ENCODE data around the gene ADAP2. TPM values are rescaled to one million over a fixed set of nuclear protein-coding genes. Genes with fewer than 3 reads are reported as not detected.
"Not testable (repeated sequence)": the region's sequence is repeated elsewhere in the genome, so short reads cannot be mapped to it uniquely, and the experiment has no call there.

Gene ADAP2
- total and polyA plus RNA-seq, 2 donors (not counting 1 experiment from before 2014, with no cell fraction given) = 3.8 to 4.3 TPM

DNA sequence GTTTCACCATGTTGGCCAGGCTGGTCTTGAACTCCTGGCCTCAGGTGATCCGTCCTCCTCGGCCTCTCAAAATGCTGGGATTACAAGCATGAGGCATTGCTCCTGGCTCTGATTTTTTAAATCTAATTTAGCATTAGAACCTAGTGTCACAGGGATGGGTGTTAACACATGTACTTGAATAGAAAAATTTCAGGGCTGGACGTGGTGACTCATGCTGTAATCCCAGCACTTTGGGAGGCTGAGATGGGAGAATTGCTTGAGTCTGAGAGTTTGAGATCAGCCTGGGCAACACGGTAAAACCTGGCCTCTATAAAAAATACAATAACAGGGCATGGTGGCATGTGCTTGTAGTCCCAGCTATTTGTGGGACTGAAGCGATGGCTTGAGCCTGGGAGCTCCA is 43.1 kb downstream of the ADAP2 start:
- TF ChIP-seq EZH2 (IDR thresholded peaks at IDR 0.05; ENCODE audit: low read length, missing control alignments) = no peak
- TF ChIP-seq, protein P1, sequence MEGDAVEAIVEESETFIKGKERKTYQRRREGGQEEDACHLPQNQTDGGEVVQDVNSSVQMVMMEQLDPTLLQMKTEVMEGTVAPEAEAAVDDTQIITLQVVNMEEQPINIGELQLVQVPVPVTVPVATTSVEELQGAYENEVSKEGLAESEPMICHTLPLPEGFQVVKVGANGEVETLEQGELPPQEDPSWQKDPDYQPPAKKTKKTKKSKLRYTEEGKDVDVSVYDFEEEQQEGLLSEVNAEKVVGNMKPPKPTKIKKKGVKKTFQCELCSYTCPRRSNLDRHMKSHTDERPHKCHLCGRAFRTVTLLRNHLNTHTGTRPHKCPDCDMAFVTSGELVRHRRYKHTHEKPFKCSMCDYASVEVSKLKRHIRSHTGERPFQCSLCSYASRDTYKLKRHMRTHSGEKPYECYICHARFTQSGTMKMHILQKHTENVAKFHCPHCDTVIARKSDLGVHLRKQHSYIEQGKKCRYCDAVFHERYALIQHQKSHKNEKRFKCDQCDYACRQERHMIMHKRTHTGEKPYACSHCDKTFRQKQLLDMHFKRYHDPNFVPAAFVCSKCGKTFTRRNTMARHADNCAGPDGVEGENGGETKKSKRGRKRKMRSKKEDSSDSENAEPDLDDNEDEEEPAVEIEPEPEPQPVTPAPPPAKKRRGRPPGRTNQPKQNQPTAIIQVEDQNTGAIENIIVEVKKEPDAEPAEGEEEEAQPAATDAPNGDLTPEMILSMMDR (conservative IDR thresholded peaks at IDR 0.05 in 1 of 2, IDR thresholded peaks at IDR 0.05 in 1 of 2; ENCODE audit: low read depth in 1 of 2, low read length in 2 of 2) = no peak
- no peaks in the 10 kb centered on the region for H3K9me3 ChIP-seq (ENCODE audit: control insufficient read depth, insufficient read depth, low read depth, low read length)
- H3K27ac ChIP-seq (ENCODE audit: insufficient read depth, low read length) = no peak overlapping the region
- H3K36me3 ChIP-seq (ENCODE audit: control insufficient read depth, insufficient read depth, low read length) = no peaks in the 10 kb centered on the region
- H3K9ac ChIP-seq (ENCODE audit: insufficient read depth, low read length) = no peak overlapping the region
- H2AFZ ChIP-seq (ENCODE audit: low read length) = no peak overlapping the region
- peak in 1 of 2 donors; percentile 18 for DNase-seq (ENCODE audit: low read depth in 2 of 2)
- H3K4me2 ChIP-seq (ENCODE audit: extremely low read depth, insufficient read depth, low read length) = no peak overlapping the region
- H3K4me3 ChIP-seq (replicated peaks in 1 of 4; ENCODE audit: control extremely low read depth in 1 of 4, insufficient read depth in 1 of 4, low read depth in 3 of 4, low read length in 4 of 4) = no peak overlapping the region
- no peaks in the 10 kb centered on the region for H3K79me2 ChIP-seq (ENCODE audit: control insufficient read depth, insufficient read depth, low read length)
- no peaks in the 10 kb centered on the region for H3K27me3 ChIP-seq (ENCODE audit: control insufficient read depth, insufficient read depth, low read length)
- no peaks in the 10 kb centered on the region for H4K20me1 ChIP-seq (ENCODE audit: control insufficient read depth, extremely low read depth, insufficient read depth, low read length)
- no peaks in the 10 kb centered on the region for H3K4me1 ChIP-seq (ENCODE audit: control insufficient read depth, extremely low read depth, insufficient read depth, low read length)

DNA sequence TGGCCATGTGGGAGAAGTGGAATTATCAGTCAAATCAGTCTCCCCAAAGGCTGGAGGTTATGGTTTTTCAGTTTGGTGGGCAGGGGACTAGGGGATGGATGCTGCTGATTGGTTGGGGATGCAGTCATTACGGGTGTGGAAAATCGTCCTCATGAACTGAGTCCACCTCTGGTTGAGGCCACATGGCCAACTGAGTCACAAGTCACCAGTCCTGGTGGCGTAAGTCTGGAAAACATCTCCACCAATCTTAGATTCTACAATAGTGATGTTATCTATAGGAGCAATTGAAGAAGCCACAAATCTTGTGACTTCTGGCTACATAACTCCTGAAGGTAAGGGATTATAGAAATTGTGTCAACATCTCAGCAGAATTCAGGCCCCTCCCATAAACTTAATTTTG is 43.9 kb downstream of the ADAP2 start:
- Histone ChIP-seq H3K79me2 (ENCODE audit: control insufficient read depth, insufficient read depth, low read length) (no peaks in the 10 kb centered on the region), H3K4me2 (ENCODE audit: extremely low read depth, insufficient read depth, low read length) (no peak overlapping the region), H3K27ac (ENCODE audit: insufficient read depth, low read length) (no peak overlapping the region), H2AFZ (ENCODE audit: low read length) (no peak overlapping the region), H3K9ac (ENCODE audit: insufficient read depth, low read length) (no peak overlapping the region), H3K4me1 (ENCODE audit: control insufficient read depth, extremely low read depth, insufficient read depth, low read length) (no peaks in the 10 kb centered on the region), H3K4me3 (replicated peaks in 1 of 4; ENCODE audit: control extremely low read depth in 1 of 4, insufficient read depth in 1 of 4, low read depth in 3 of 4, low read length in 4 of 4) (no peak overlapping the region), H3K36me3 (ENCODE audit: control insufficient read depth, insufficient read depth, low read length) (no peaks in the 10 kb centered on the region), H4K20me1 (ENCODE audit: control insufficient read depth, extremely low read depth, insufficient read depth, low read length) (no peaks in the 10 kb centered on the region), H3K9me3 (ENCODE audit: control insufficient read depth, insufficient read depth, low read depth, low read length) (no peaks in the 10 kb centered on the region), H3K27me3 (ENCODE audit: control insufficient read depth, insufficient read depth, low read length) (no peaks in the 10 kb centered on the region)
- TF ChIP-seq, protein P1 (conservative IDR thresholded peaks at IDR 0.05 in 1 of 2, IDR thresholded peaks at IDR 0.05 in 1 of 2; ENCODE audit: low read depth in 1 of 2, low read length in 2 of 2) = no peak
- no peak for TF ChIP-seq EZH2 (IDR thresholded peaks at IDR 0.05; ENCODE audit: low read length, missing control alignments)
- no peak for DNase-seq (ENCODE audit: low read depth in 2 of 2)

- not testable (repeated sequence) for H3K9me3 ChIP-seq (ENCODE audit: control insufficient read depth, insufficient read depth, low read depth, low read length); H3K4me1 ChIP-seq (ENCODE audit: control insufficient read depth, extremely low read depth, insufficient read depth, low read length); H3K27me3 ChIP-seq (ENCODE audit: control insufficient read depth, insufficient read depth, low read length); H3K79me2 ChIP-seq (ENCODE audit: control insufficient read depth, insufficient read depth, low read length); H3K27ac ChIP-seq (ENCODE audit: insufficient read depth, low read length); H4K20me1 ChIP-seq (ENCODE audit: control insufficient read depth, extremely low read depth, insufficient read depth, low read length); H3K4me2 ChIP-seq (ENCODE audit: extremely low read depth, insufficient read depth, low read length); DNase-seq (ENCODE audit: low read depth in 2 of 2); H3K9ac ChIP-seq (ENCODE audit: insufficient read depth, low read length); H2AFZ ChIP-seq (ENCODE audit: low read length); H3K4me3 ChIP-seq (replicated peaks in 1 of 4; ENCODE audit: control extremely low read depth in 1 of 4, insufficient read depth in 1 of 4, low read depth in 3 of 4, low read length in 4 of 4); H3K36me3 ChIP-seq (ENCODE audit: control insufficient read depth, insufficient read depth, low read length)
Observed at GRCh38 chr17:30967911-30968310, 46.2 kb downstream of the ADAP2 start.
